Measurements from ENCODE around the gene HSP90AB1. TPM values are rescaled to one million over a fixed set of nuclear protein-coding genes. Genes with fewer than 3 reads are reported as not detected.
A peak's percentile ranks its signal among the peaks of the same experiment; 100 is the strongest.

HSP90AB1 gene
- total RNA-seq, 1 experiment from 2014 or later, result 1,986 TPM

DNA sequence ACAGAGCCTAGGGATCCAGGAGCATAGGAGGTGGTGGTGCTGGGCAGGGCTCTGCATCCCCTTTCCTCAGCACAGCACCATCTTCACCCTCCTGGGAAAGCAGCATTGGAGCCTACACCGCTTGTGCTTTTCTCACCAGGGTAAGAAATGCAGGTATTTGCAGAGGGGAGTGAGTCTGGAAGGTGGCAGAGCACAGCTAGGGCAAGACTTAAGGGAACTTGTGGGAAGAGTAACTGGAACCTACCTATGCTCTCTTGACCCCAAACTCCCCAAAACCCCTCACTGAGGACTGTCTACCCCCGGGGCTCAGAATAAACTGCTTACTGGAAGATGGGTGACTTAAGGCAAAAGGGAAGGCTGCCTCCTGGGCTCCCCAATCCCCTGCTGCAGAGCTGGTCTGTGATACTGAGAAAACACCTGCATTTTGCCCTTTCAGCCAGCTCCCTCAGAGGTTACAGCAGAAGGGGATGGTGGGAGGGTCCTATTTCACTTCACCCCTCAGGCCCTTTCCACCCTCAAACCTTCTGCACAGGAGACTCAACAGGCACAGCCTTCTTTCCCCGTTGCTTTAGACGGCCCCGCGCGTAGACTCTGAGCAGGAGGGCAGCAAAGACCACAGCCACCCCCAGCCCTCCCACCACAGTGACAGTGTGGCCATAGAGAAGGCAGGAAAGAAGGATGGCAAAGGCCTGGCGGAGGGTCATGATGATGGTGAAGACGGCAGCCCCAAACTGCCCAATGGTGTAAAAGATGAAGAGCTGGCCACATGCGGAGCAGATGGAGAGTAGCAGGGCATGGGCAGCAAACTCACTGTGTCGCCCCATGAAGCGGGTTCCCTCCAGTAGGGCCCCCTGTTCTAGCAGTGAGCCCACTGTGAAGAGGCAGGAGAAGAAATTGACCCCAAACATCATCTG lies 7.5 kb downstream of the HSP90AB1 start:
- Histone ChIP-seq H3K79me1 (ENCODE audit: insufficient read depth, low read depth, low read length, poor library complexity, severe bottlenecking) (no peaks in the 10 kb centered on the region), H3K14ac (ENCODE audit: insufficient read depth, low read length) (no peak overlapping the region), H3K9me3 (ENCODE audit: control insufficient read depth, low read depth, low read length) (no peaks in the 10 kb centered on the region), H3K56ac (ENCODE audit: insufficient read length, low read depth, low read length) (no peak overlapping the region), H3K27me3 (ENCODE audit: insufficient read depth, low read length) (no peaks in the 10 kb centered on the region), H2BK5ac (ENCODE audit: insufficient read length, low read length) (no peak overlapping the region), H3K9ac (ENCODE audit: extremely low read depth, insufficient read length, low read length) (no peak overlapping the region), H3K79me2 (ENCODE audit: insufficient read depth, low read length) (peaks cover 2% of the 10 kb centered on the region; the same call in 1 of the 2 replicates), H2AK5ac (ENCODE audit: insufficient read length, low read length) (no peak overlapping the region), H2BK15ac (ENCODE audit: low read depth, low read length) (no peak overlapping the region), H3K4me2 (ENCODE audit: insufficient read depth, insufficient read length, low read length) (no peak overlapping the region), H3K23me2 (ENCODE audit: insufficient read length, low read depth, low read length, poor library complexity, severe bottlenecking) (peaks cover 6% of the 10 kb centered on the region), H3K23ac (ENCODE audit: insufficient read length, low read depth, low read length) (no peak overlapping the region), H4K5ac (ENCODE audit: insufficient read length, low read depth, low read length) (no peak overlapping the region), H3T11ph (ENCODE audit: low read length) (no peak overlapping the region), H2BK20ac (ENCODE audit: low read depth, low read length, poor library complexity, severe bottlenecking) (no peak overlapping the region), H3K4me1 (ENCODE audit: insufficient read depth, low read length) (no peaks in the 10 kb centered on the region; the same call in 1 of the 2 replicates), H2BK120ac (ENCODE audit: low read depth, low read length, poor library complexity, severe bottlenecking) (no peak overlapping the region), H3K27ac (ENCODE audit: insufficient read length, low read depth, low read length) (no peak overlapping the region), H3K18ac (ENCODE audit: insufficient read length, low read depth, low read length) (no peak overlapping the region), H4K20me1 (ENCODE audit: control insufficient read depth, insufficient read depth, insufficient read length) (no peaks in the 10 kb centered on the region), H2AFZ (ENCODE audit: low read length) (no peak overlapping the region), H3K4ac (ENCODE audit: low read depth, low read length) (no peak overlapping the region), H4K91ac (ENCODE audit: insufficient read length, low read depth, low read length) (no peak overlapping the region), H4K8ac (replicated peaks; ENCODE audit: insufficient read length, low read depth, low read length) (no peak overlapping the region), H2BK12ac (ENCODE audit: insufficient read length, low read depth, low read length) (no peak overlapping the region)
- DNase-seq, result peak; percentile 66
- peak overlapping the region in 2 of 3 experiments; percentile 85 to 90; a peak in 5 of 7 replicates for H3K27ac Mint-ChIP-seq
- peaks cover 48 to 54% of the 10 kb centered on the region in 2 experiments for H3K4me1 Mint-ChIP-seq
- H3K27me3 Mint-ChIP-seq (ENCODE audit: low read depth), result peaks cover 11% of the 10 kb centered on the region
- no peaks in the 10 kb centered on the region for H3K9me3 Mint-ChIP-seq
- peaks cover 47 to 80% (median 70%) of the 10 kb centered on the region in 3 experiments for H3K36me3 Mint-ChIP-seq (ENCODE audit: insufficient read depth in 1 of 3, low read depth in 3 of 3)
- peak overlapping the region; percentile 88 to 90 for H3K4me3 Mint-ChIP-seq
- no CpG with 5 or more reads among the region's 12 CpGs for WGBS (ENCODE audit: extremely low coverage, insufficient read length, low lambda C conversion rate)
- TF ChIP-seq, protein P1, sequence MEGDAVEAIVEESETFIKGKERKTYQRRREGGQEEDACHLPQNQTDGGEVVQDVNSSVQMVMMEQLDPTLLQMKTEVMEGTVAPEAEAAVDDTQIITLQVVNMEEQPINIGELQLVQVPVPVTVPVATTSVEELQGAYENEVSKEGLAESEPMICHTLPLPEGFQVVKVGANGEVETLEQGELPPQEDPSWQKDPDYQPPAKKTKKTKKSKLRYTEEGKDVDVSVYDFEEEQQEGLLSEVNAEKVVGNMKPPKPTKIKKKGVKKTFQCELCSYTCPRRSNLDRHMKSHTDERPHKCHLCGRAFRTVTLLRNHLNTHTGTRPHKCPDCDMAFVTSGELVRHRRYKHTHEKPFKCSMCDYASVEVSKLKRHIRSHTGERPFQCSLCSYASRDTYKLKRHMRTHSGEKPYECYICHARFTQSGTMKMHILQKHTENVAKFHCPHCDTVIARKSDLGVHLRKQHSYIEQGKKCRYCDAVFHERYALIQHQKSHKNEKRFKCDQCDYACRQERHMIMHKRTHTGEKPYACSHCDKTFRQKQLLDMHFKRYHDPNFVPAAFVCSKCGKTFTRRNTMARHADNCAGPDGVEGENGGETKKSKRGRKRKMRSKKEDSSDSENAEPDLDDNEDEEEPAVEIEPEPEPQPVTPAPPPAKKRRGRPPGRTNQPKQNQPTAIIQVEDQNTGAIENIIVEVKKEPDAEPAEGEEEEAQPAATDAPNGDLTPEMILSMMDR (conservative IDR thresholded peaks at IDR 0.05), result no peak
